ENCODE data around the gene AIMP1. TPM values are rescaled to one million over a fixed set of nuclear protein-coding genes. Genes with fewer than 3 reads are reported as not detected.
"Not testable (repeated sequence)": the region's sequence is repeated elsewhere in the genome, so short reads cannot be mapped to it uniquely, and the experiment has no call there.

AIMP1 gene
- total RNA-seq, 2 donors from 2014 or later: 32.7 to 45.8 TPM

GRCh38 chr4:106305435-106306055 is 10.8 kb upstream of the AIMP1 start:
- DNase-seq (ENCODE audit: low spot score): no peak
- intact Hi-C loops (cut with DNase I): no loop called here

GRCh38 chr4:106306561-106306960 is 9.8 kb upstream of the AIMP1 start:
- DNase-seq (ENCODE audit: low spot score): no peak

GRCh38 chr4:106312377-106312776 is 4.0 kb upstream of the AIMP1 start:
- no peak for DNase-seq (ENCODE audit: low spot score)
- intact Hi-C loops (cut with DNase I): no loop called here

More at GRCh38 chr4:106306561-106306960, 9.8 kb upstream of the AIMP1 start:
- intact Hi-C loops (cut with DNase I): no loop called here

GRCh38 chr4:106312997-106313522 is 3.3 kb upstream of the AIMP1 start:
- DNase-seq (ENCODE audit: low spot score): no peak
- intact Hi-C loops (cut with DNase I): no loop called here

- DNase-seq (ENCODE audit: low spot score): no peak
- intact Hi-C loops (cut with DNase I): no loop called here
Observed at GRCh38 chr4:106314960-106315359, 1.4 kb upstream of the AIMP1 start.

- DNase-seq (ENCODE audit: low spot score): no peak
- intact Hi-C loops (cut with DNase I): no loop called here
Observed at GRCh38 chr4:106315476-106315967, 828 bp upstream of the AIMP1 start.

- intact Hi-C loops (cut with DNase I): no loop called here
- no peak for DNase-seq (ENCODE audit: low spot score)
Observed at GRCh38 chr4:106316773-106317409, 541 bp downstream of the AIMP1 start.

GRCh38 chr4:106317815-106318214 is 1.5 kb downstream of the AIMP1 start:
- intact Hi-C loops (cut with DNase I): no loop called here

GRCh38 chr4:106318511-106318910 is 2.2 kb downstream of the AIMP1 start:
- intact Hi-C loops (cut with DNase I): no loop called here
- no peak for DNase-seq (ENCODE audit: low spot score)

More at GRCh38 chr4:106317815-106318214, 1.5 kb downstream of the AIMP1 start:
- no peak for DNase-seq (ENCODE audit: low spot score)

- no peak for DNase-seq (ENCODE audit: low spot score)
- intact Hi-C loops (cut with DNase I): no loop called here
Observed at GRCh38 chr4:106320235-106320634, 3.9 kb downstream of the AIMP1 start.

- intact Hi-C loops (cut with DNase I): not testable (repeated sequence)
- DNase-seq (ENCODE audit: low spot score): peak; percentile 72
Observed at GRCh38 chr4:106321168-106321567, 4.8 kb downstream of the AIMP1 start.

GRCh38 chr4:106321814-106322213 is 5.5 kb downstream of the AIMP1 start:
- DNase-seq (ENCODE audit: low spot score); intact Hi-C loops (cut with DNase I): not testable (repeated sequence)

GRCh38 chr4:106323119-106323518 is 6.8 kb downstream of the AIMP1 start:
- intact Hi-C loops (cut with DNase I): no loop called here
- DNase-seq (ENCODE audit: low spot score): no peak

GRCh38 chr4:106325800-106326199 is 9.4 kb downstream of the AIMP1 start:
- DNase-seq (ENCODE audit: low spot score): no peak
- intact Hi-C loops (cut with DNase I): no loop called here

GRCh38 chr4:106329041-106329618 is 12.8 kb downstream of the AIMP1 start:
- intact Hi-C loops (cut with DNase I): no loop called here
- DNase-seq (ENCODE audit: low spot score): no peak

- intact Hi-C loops (cut with DNase I): no loop called here
- DNase-seq (ENCODE audit: low spot score): no peak
Observed at GRCh38 chr4:106333186-106333585, 16.8 kb downstream of the AIMP1 start.

GRCh38 chr4:106334741-106335470 is 18.6 kb downstream of the AIMP1 start:
- intact Hi-C loops (cut with DNase I): no loop called here
- DNase-seq (ENCODE audit: low spot score): no peak

- intact Hi-C loops (cut with DNase I): no loop called here
- DNase-seq (ENCODE audit: low spot score): no peak
Observed at GRCh38 chr4:106336618-106337017, 20.3 kb downstream of the AIMP1 start.

GRCh38 chr4:106337916-106338315 is 21.6 kb downstream of the AIMP1 start:
- intact Hi-C loops (cut with DNase I): no loop called here
- no peak for DNase-seq (ENCODE audit: low spot score)

- no peak for DNase-seq (ENCODE audit: low spot score)
- intact Hi-C loops (cut with DNase I): no loop called here
Observed at GRCh38 chr4:106338671-106339070, 22.3 kb downstream of the AIMP1 start.

Measured in posterior vena cava (tissue), 2 donors.